Diencephalon (tissue), 1 donor: ENCODE data around the gene SEL1L. TPM values are rescaled to one million over a fixed set of nuclear protein-coding genes. Genes with fewer than 3 reads are reported as not detected.

Source experiments
- total RNA-seq: library from RNA; depleted of rRNA; stranded (reverse); fragments of >200 nt; gene quantifications from one replicate; pipeline ENCODE4 v1.2.3, GENCODE V29; 2014

SEL1L gene
- total RNA-seq = 70.6 TPM

DNA sequence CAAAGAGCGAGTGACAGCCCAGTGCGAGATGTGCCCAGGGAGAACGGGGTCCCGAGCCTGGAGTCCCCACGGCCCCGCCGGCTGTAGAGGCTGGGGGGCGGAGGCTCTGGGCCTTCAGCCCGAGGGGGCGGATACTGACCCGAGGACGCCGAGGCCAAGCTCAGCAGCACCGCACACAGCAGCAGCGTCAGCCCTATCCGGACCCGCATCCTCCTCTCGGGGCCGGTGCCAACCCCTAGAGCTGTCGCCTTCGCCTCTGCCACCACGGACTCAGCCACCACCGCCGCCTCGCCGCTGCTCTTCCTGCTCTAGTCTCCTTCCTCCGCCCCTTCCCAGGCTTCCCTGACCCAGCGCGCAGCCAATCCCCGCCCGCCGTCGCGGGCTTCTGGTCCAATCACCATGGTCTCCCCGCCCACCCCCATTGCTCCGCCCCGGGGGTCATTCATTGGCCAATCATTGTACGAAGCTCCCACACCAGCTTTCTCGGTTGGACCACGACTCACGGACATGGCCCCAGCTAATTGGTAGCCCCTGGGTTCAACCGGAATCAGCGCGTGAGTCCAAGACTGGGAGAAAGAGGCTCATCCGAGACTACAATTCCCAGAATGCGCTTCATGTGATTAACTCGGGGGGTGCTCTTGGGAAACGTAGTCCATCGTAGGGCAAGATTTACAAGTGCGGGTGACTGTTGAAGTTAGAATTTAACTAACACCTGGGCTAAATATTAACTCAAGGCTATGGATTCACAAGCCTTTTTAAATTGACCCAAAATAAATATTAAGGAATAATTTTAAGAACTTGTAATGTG is at the start of gene SEL1L:
Gene SEL1L, minus strand, starts transcription at position 318 of the 808 bp plus-strand sequence. Its CDS starts 109 bp downstream, at position 209.

Other genes starting within 250 kb of the SEL1L start
- gene STON2, start 133.5 kb downstream of the SEL1L start, total RNA-seq = 109 TPM